Testis (tissue), 3 donors: ENCODE measurements around the gene GPR146. TPM values are rescaled to one million over a fixed set of nuclear protein-coding genes. Genes with fewer than 3 reads are reported as not detected.

Experiments
- DNase-seq: peaks from one replicate; pipeline ENCODE4 v3.0.0-alpha.2; 2019
- H3K27ac ChIP-seq, 2 donors: fragments of 200-600 bp; sonication (generic); one replicate each; pipeline ENCODE4 v1.5.1; 2019
- H3K27me3 ChIP-seq: fragments of 200-600 bp; sonication (generic); one replicate; pipeline ENCODE4 v1.5.1; 2019
- H3K36me3 ChIP-seq: fragments of 200-600 bp; sonication (generic); one replicate; pipeline ENCODE4 v1.5.1; 2017; ENCODE audit warnings: low read depth; ENCODE audit errors: missing control alignments
- H3K4me1 ChIP-seq: fragments of 200-600 bp; sonication (generic); one replicate; pipeline ENCODE4 v1.5.1; 2019
- H3K4me3 ChIP-seq, 2 donors: fragments of 200-600 bp; sonication (generic); one replicate each; pipeline ENCODE4 v1.5.1; 2017 to 2019
- H3K9me3 ChIP-seq: fragments of 200-600 bp; sonication (generic); one replicate; pipeline ENCODE4 v1.5.1; 2017
- POLR2A ChIP-seq: fragments of 450-650 bp; IDR thresholded peaks from one replicate; pipeline ENCODE4 v1.6.1; 2017; ENCODE audit warnings: antibody characterized with exemption, mild to moderate bottlenecking, moderate library complexity
- WGBS, 2 donors: methylation state at CpG; one replicate each; pipeline ENCODE4 v1.1.5; 2018; 5-methylcytosine and 5-hydroxymethylcytosine counted together
- intact Hi-C: fragments of 100-400 bp; cut with DNase I; formaldehyde crosslinking; loops from one replicate; pipeline ENCODE4 v1.15.1; 2023; ENCODE audit warnings: low total_unique reads
- polyA plus RNA-seq: library from polyadenylated mRNA; stranded (reverse); fragments of 350-450 nt; fragmentation: Illumina TruSeq; extraction: RNeasy Lipid Tissue Mini Kit (QIAGEN cat#74804); gene quantifications from one replicate; pipeline ENCODE4 v1.2.3, GENCODE V29; 2014; ENCODE audit warnings: low read depth, low replicate concordance; ENCODE audit not compliant: insufficient read depth
- total RNA-seq, 2 donors: library from RNA; depleted of rRNA; stranded (reverse); fragments of >200 nt; gene quantifications; one replicate each; pipeline ENCODE4 v1.2.3, GENCODE V29; 2016
- TF ChIP-seq, protein P1 (sequence below), 3 experiments: fragments of 450-650 bp in 2 of 3; fragments of 200-600 bp in 1 of 3; sonication (generic) in 1 of 3; IDR thresholded peaks; one replicate each; pipeline ENCODE4 v1.5.1; 2016 to 2019; ENCODE audit warnings: antibody characterized with exemption in 3 of 3, mild to moderate bottlenecking in 2 of 3, moderate library complexity in 1 of 3

The GPR146 gene
- total and polyA plus RNA-seq, 3 donors from 2014 or later, result 5.3 to 14.4 (median 14.2) TPM

GRCh38 chr7:1012716-1013095 is 31.6 kb upstream of the GPR146 start:
- no peaks in the 10 kb centered on the region for H3K36me3 ChIP-seq
- 84 to 93% methylated on average over 8 to 27 of the region's 30 CpGs for WGBS, 2 donors
- intact Hi-C loops, result no loop called here
- H3K27me3 ChIP-seq, result no peaks in the 10 kb centered on the region
- H3K27ac ChIP-seq, result no peak overlapping the region
- TF ChIP-seq, protein P1, sequence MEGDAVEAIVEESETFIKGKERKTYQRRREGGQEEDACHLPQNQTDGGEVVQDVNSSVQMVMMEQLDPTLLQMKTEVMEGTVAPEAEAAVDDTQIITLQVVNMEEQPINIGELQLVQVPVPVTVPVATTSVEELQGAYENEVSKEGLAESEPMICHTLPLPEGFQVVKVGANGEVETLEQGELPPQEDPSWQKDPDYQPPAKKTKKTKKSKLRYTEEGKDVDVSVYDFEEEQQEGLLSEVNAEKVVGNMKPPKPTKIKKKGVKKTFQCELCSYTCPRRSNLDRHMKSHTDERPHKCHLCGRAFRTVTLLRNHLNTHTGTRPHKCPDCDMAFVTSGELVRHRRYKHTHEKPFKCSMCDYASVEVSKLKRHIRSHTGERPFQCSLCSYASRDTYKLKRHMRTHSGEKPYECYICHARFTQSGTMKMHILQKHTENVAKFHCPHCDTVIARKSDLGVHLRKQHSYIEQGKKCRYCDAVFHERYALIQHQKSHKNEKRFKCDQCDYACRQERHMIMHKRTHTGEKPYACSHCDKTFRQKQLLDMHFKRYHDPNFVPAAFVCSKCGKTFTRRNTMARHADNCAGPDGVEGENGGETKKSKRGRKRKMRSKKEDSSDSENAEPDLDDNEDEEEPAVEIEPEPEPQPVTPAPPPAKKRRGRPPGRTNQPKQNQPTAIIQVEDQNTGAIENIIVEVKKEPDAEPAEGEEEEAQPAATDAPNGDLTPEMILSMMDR (IDR thresholded peaks at IDR 0.05), result no peak
- DNase-seq, result no peak
- H3K4me3 ChIP-seq, result no peak overlapping the region
- H3K9me3 ChIP-seq, result no peaks in the 10 kb centered on the region
- no peaks in the 10 kb centered on the region for H3K4me1 ChIP-seq

DNA sequence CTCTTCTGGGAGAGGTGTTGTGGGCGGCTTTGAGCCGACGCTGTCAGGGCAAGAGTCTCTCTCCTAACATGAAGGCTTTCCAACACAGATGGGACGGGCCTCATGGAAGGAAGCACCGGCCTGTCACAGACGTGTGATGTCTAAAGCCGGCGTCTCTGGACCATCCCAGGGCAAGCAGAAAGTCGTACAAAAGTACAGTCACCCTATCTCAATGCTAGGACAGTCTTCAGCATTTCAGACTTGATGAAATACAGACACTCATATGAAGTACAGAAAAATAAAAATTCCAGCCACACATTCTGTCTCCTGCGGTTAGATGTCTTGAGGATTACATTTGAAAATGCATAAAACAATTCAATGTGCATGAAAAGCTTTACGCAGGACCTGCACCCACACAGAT is 30.8 kb upstream of the GPR146 start:
- no peaks in the 10 kb centered on the region for H3K4me1 ChIP-seq
- no peaks in the 10 kb centered on the region for H3K9me3 ChIP-seq
- H3K4me3 ChIP-seq, result no peak overlapping the region
- no peak overlapping the region for H3K27ac ChIP-seq
- intact Hi-C loops, result no loop called here
- no peaks in the 10 kb centered on the region for H3K36me3 ChIP-seq
- no peaks in the 10 kb centered on the region for H3K27me3 ChIP-seq
- DNase-seq, result no peak
- TF ChIP-seq, protein P1 (IDR thresholded peaks at IDR 0.05), result no peak
- no peak for TF ChIP-seq POLR2A
- 84 to 86% methylated on average over 6 to 11 of the region's 11 CpGs for WGBS, 2 donors

- no peaks in the 10 kb centered on the region for H3K36me3 ChIP-seq
- intact Hi-C loops, result no loop called here
- no peaks in the 10 kb centered on the region for H3K9me3 ChIP-seq
- H3K4me3 ChIP-seq, result no peak overlapping the region
- no peak for TF ChIP-seq POLR2A
- TF ChIP-seq, protein P1 (IDR thresholded peaks at IDR 0.05), result no peak
- DNase-seq, result no peak
- H3K27me3 ChIP-seq, result no peaks in the 10 kb centered on the region
- no peaks in the 10 kb centered on the region for H3K4me1 ChIP-seq
- 88 to 94% methylated on average over 12 to 20 of the region's 20 CpGs for WGBS, 2 donors
- no peak overlapping the region for H3K27ac ChIP-seq
Measured at GRCh38 chr7:1014681-1015080, 29.7 kb upstream of the GPR146 start.

- H3K27ac ChIP-seq, result no peak overlapping the region
- WGBS, 2 donors, result 82 to 96% methylated on average over 5 to 28 of the region's 28 CpGs
- no peak for DNase-seq
- no peaks in the 10 kb centered on the region for H3K27me3 ChIP-seq
- H3K9me3 ChIP-seq, result no peaks in the 10 kb centered on the region
- H3K36me3 ChIP-seq, result no peaks in the 10 kb centered on the region
- intact Hi-C loops, result no loop called here
- no peaks in the 10 kb centered on the region for H3K4me1 ChIP-seq
- H3K4me3 ChIP-seq, result no peak overlapping the region
- TF ChIP-seq, protein P1 (IDR thresholded peaks at IDR 0.05), result no peak
- TF ChIP-seq POLR2A, result no peak
Measured at GRCh38 chr7:1015196-1016121, 28.9 kb upstream of the GPR146 start.
